Neural cell (in vitro differentiated cells): ENCODE measurements around the gene XRN1.

ENCODE experiments used
- CTCF ChIP-seq: fragments of 450-650 bp; IDR thresholded peaks from 2 replicates; pipeline ENCODE4 v1.5.1; 2014; ENCODE audit warnings: antibody characterized with exemption, mild to moderate bottlenecking, moderate library complexity; ENCODE audit not compliant: poor library complexity, severe bottlenecking
- EZH2 ChIP-seq: fragments of 200-600, 300-800 bp; shearing (Covaris generic), sonication (generic); IDR thresholded peaks from 2 replicates; pipeline ENCODE4 v1.6.1; 2014; ENCODE audit warnings: antibody characterized with exemption, low read length, borderline replicate concordance, mild to moderate bottlenecking; ENCODE audit not compliant: insufficient read depth, poor library complexity, severe bottlenecking
- POLR2AphosphoS5 ChIP-seq: IDR thresholded peaks from 2 replicates; pipeline ENCODE4 v1.6.1; 2012

DNA sequence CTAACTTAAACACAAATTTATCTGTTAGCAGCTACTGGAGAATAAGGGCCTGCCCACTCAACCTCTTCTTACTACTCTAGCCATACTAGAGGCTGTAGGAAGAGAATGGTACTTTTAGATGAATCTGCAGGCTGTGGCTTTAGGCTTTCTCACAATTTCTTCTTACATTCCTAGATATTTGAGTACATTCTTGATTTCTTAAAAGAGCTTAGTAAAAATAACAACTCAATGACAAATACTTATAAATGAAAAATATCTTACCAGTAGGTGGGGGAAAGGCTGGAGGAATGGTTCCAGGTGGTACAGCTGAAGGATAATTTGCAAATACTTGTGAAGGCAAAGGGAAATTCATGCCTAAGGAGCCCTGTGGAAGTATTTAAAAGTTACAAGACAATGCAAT, 129.5 kb downstream of the XRN1 start:
- TF ChIP-seq CTCF (no peak), POLR2AphosphoS5 (no peak), EZH2 (no peak)
